Measurements from ENCODE around the gene GDF7. TPM values are rescaled to one million over a fixed set of nuclear protein-coding genes. Genes with fewer than 3 reads are reported as not detected.

The GDF7 gene
- total RNA-seq, 1 donor from 2014 or later, result not detected

DNA sequence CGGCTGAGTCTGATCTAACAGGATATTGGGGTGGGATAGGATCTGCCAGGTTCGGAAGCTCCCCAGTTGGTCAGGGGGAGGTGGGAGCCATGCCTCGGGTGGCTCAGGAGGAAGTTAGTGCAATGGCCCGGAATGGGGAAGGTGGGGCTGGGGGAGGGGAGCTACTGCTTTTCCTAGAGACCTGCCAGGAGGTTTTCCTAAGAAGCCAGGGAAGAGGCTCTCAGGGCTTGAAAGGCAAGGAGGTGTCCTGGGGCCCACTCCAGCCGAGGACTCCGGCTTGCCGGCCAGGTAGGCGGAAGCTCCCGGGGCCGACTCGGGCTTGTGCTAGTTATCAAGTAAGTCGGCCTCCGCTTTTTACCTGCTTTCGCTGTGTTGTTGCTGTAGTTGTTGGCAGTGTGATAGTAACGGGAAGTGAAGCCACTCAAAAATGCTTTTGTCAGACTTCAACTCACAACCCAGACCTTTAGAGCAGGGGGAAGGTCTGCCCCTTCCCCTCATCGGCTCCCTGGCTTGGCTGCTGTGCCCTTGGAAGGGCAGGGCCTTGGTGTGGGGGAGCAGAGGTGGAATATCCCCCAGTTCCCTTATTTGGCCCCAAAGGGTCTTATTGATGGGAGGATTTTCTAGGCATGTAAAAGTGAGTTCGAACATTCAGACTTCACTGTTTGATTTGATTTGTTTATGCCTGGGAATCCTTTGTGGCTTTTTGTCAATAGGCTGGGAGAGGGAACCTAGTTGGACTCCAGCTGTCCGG lies 5.4 kb downstream of the GDF7 start:
- intact Hi-C loops (cut with micrococcal nuclease), result no loop called here

DNA sequence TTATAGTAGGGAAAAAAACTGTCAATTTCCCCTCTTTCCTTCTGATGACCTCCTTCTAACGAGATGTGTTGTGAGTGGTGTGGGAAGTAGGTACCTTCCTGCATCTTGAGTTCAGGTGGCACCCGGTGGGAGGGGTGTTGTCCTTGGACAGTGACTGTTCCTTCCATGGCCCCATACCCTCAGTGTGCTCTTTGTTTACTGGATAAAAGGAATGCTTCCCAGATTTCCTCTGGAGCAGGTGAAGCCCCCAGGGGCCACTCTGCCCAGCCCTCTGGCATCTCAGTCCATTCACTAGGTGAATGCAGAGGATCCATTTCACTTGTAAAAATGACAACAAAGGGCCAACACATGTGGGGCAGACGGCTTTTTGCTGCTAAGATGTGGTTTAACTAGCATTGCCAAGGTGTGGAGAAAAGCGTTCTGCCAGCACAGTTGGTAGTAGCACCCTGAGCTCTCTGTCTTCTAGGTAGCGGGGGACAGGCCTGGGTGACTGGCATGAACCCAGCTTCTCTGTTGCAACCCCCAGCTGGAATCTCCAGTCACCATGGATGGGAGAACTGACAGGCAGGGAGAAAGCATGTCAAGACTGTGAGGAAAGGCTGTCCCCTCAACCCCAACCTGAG lies 6.9 kb downstream of the GDF7 start:
- intact Hi-C loops (cut with micrococcal nuclease), result no loop called here

DNA sequence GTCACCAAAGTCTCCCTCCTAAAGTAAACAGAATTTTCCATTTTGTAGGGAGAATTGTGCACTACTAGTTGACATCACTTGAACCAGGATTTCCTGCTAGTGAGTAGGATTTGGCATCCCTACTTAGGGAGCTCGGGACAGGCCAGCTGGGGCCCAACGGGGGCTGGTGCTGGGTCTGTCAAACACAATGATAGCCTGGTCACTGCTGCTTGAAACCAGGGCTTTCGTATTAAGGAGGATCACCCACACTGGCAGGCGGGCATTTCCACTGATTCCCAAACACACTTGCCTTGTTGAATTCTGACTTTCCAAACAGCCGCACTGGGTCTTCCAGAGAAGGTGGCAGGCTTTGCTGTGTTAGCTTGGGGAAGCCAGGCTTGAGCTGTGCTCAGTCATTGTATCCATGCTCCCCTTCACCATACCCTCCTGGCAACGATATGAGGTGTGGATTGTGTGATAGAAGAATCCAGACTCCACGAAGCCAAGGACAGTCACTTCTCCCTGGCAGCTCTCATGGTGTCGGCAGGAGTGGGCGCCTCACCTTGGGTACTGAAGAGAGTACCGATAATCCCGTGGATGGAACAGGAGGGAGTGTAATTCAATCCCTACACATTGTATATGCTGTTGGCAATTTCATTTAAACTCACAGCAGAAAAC lies 7.5 kb downstream of the GDF7 start:
- intact Hi-C loops (cut with micrococcal nuclease), result no loop called here

DNA sequence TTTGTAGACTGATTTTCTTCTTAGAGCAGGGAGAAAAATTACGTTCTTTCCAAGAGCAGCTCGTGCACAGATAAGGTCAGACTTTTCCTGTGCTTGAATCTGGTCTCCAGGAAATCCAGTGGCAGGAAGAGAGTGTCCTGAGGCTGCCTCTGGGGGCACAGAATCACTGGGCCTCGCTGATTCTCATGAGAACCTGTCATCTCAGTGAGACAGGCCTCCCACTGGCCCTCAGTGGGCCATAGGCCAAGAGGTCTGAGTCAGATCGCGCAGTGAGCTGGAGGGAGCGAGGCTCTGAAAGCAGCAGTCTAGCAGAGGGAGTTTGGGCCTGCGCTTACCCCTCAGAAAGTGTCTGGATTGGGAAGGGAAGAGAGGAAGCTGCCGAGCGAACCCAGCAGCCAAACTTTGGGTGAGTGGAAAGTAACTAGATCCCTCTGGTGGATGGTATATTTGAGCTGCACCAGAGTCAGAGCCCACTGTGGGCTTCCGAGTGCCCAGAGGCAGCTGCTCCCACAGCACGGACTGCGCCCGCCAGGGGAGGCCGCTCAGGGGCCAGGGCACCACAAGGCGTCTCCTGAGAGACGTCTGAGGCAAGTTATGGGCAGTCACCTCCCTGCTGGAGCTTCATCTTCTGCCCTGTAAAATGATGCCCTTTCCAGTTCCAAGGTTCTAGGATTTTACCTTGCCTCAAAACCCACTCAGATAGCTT lies 8.2 kb downstream of the GDF7 start:
- intact Hi-C loops (cut with micrococcal nuclease), result no loop called here

DNA sequence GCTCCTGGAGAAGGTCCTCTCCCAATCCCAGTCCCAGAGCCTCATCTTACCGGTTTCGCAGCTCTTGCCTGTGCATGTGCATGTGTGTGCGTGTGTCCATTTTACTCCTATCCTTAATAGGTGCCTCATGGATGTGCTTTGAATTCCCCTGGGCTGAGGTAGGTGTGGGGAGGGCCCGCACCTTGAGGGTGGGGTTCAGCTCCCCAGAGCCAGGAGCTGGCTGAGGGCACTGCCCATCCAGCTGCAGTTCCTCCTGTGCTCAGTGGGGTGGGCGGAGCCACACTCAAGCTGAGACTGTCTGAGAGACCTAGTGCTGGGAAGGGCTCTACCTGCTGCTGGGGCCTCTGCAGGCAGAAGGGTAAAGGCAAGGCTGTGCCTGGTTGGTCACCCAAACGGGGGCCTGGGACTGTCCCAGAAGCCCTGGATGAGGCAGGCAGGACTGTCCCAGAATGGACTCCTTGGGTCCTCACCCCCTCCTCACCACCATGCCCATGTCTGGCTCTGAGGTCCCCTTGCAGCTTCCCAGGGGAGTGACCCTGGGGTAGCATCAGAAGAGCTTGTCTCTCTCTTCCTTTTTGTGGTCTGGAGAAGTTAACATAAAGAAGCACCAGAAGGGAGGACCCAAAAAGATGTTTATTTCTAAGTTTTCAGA lies 8.9 kb downstream of the GDF7 start:
- intact Hi-C loops (cut with micrococcal nuclease), result no loop called here

DNA sequence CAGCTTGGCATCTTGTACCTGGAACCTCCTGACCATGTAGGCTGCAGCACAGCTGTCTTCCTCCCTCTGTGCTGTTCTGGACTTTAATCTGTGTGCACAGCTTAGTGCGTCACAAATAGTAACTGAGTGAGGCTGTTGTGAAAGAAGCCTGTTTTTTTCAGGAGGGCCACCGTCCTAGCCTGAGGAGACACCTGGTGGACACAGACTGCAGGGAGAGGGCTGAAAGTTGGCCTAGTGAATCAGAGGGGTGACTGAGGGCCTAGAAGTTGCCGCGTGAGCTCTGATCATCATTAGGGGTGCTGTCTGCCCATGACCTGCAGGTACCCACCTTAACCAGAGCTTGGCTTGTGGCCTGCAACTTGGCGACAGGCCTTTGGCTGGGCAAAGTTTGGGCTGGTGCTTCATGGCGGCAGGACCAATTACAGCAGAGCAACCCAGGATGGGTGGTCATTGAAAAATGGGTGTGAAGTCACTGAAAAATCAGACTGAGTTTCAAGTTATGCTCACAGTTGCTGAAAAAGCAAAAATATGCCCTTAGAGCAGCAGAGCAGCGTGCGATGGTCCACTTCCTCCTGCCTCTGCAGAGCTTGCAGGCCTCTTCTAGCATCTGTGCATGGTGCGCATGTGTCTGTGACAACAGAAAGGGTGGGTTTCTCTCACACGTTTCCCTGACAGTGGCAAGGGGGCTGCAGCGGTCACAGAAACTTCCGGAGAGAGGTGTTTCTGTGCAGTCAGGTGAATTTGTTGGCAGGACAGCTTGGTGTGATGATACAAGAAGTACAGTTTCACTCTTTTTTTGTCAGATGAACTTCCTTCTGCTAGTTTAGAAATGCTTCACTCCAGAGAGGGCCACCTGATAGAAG lies 9.6 kb downstream of the GDF7 start:
- intact Hi-C loops (cut with micrococcal nuclease), result no loop called here

DNA sequence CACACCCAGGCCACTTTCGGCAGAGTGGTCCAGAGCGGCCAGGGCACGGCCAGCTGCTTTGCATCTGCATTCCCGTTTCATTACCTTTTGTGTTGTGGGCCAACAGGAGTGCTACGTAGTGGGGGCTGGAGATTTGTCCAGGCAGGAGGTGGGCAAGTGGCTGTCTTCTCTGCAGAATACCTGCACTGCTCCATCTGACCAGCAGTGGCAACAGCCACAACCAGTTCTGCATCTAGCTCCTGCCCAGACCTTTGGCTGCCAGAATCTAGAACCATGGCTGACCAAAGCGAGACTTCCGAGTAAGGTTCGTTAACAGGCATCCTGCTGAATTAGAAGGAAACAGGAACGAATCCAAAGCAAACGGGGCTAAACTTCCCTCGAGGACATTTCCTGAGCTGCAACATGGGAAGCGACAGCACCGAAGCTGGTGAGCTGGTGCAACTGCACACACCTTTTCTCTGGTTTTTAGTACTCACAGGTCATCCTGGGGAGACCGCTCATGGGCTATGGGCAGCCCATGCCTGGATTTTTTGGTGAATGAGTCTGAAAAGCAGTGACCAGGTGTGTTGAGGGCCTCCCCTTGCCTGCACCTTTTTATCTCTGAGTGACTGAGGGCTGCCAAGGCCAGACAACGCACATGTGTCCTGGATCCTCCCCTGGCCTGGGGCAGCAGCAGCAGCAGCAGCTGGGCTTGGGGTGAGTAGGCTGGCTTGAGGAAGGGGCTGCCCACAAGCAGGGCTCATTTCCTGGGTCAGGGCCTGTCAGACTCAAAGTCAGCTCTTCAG lies 10.5 kb downstream of the GDF7 start:
- intact Hi-C loops (cut with micrococcal nuclease), result no loop called here

DNA sequence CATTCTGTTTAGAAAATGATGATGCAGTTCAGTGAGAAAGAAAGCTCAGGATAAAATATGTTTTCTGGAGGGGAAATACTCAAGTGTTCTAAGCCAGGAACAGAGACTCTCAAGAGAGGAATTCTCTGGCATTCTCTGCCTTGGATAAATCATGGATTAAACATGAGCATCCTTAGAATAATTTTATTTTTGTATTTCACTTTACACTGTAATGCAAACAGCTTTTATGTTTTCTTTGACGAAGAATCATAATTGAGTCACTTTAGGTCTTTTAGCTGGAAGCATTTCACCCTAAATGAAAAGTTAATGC lies 11.1 kb downstream of the GDF7 start:
- intact Hi-C loops (cut with micrococcal nuclease), result no loop called here

DNA sequence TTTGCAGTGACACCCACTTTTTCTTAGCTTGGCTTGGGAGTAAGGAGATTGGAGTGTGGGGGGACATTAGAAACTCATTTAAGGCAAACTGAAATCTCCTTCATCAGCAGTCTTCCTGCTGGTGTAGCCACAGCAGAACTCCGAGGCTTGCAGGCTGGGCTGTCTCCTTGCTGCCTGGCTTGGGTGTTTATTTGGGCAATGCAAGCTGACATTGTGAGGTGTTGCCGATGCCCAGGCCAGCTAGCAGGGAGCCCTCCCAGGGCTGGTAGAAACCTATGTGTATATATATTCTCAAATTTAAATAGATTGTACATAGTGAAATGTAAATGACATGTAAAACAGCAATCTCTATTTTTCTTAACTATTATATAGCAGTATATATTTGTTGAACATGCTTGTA lies 11.8 kb downstream of the GDF7 start:
- intact Hi-C loops (cut with micrococcal nuclease), result no loop called here

DNA sequence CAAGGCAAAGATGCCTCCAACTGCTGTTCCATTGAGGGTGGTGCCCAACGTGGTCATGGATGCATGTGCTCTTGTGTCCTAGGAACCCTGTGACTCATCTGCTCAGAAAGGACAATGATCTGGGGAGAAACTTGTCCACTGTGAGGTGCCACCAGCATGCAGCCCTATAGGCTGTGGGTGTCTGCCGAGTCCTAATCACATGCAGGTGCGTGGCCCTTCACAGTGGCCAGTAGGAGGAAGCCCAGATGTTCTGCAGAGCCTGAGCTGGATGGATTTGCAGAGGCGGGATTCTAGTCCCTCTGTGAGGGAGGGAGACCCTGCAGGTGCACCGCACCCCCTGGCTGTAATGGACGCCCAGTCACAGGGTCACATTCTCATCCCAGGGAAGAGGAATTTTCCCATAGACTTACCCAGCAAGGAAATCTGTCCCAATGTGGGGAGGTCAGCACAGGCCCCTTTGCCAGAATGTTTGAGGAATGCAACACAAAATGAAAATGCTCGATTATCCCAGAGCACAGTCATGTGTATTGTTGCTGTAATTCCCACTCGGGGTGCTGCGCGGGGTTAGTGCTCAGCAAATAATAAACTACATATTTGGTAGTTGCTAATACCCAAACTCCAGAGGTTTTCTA lies 13.9 kb downstream of the GDF7 start:
- intact Hi-C loops (cut with micrococcal nuclease), result loop anchor here (5.0 kb wide), 1 partner anchor 281 kb away; no protein-coding TSS in a partner anchor

DNA sequence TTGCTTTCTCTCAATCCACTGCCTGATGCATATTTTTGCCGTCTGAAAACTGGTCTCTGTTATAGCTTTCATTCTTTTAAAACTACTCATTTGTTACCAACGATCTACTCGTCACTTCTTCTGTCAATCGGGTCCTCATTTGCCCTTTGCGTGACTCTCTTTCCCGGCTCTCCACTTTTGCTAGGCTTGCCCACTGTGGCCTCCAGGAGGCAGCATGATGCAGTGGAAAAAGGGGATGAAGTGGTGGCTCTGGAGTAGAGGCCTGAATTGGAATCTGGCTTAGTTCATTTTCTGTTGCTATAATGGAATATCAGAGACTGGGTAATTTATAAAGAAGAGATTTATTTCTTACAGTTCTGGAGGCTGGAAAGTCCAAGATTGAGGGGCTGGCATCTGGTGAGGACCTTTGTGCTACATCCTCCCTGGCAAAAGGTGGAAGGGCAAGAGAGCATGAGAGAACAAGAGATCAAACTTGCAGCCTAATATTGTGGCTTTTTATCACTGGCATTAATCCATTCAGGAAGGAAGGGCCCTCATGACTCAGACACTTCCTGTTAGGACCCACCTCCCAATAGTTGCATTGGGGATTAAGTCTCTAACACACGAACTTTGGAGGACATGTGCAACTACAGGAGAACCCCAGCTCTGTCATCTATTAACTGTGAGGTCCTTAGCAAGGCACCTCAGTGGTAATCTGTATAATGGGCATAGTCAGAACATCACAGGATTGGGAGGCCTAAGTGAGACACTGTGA lies 15.4 kb downstream of the GDF7 start:
- intact Hi-C loops (cut with micrococcal nuclease), result loop anchor here (5.0 kb wide), 1 partner anchor 280 kb away; no protein-coding TSS in a partner anchor

DNA sequence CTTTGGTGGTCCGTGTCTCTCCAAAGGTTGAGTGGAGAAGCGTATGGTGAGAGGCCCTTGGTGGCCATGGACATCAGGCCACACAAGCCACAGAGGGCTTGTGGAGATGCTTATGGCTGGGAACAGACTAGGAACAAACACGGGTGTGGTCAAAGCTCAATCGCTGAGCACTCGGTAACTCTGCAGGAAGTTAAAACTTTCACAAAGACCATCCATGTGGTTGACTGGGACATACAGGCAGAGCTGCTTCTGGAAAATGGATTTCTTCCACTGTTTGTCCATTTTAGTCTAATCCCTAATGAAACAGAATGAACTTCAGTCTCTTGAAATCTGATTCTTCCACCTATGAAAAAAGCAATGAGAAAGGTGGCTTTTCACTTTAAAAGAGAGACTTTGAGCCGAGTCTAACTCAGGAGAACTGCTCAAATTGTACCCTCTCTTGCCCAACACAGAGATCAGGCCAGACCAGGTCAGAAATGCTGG lies 17.7 kb downstream of the GDF7 start:
- intact Hi-C loops (cut with micrococcal nuclease), result loop anchor here (5.0 kb wide), 1 partner anchor 278 kb away; no protein-coding TSS in a partner anchor

DNA sequence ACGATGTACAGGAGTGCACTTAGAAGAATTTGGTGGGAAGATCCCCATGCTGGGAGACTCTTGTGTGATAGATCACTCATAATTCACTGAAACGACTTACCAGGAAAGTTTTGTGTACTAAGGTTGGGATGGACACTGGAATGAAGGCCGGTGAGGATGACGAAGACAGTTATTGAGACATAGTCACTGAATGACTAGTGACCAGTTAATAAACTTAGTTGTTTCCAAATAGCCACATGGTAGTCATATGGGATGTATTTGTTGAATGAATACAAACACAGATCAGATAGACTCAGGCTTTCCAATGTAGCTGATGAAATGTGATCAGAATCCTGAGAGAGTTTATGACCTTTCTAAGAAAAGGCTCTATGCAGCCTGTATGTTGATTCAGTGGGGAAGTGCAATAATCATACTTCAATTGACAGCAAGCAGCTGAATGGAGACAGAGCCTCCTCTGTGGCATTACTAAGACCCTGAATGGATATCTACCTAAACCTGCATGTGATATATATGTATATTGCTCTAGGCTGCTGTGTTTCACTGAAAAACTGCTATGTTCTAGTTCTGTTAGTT lies 20.4 kb downstream of the GDF7 start:
- intact Hi-C loops (cut with micrococcal nuclease), result no loop called here

DNA sequence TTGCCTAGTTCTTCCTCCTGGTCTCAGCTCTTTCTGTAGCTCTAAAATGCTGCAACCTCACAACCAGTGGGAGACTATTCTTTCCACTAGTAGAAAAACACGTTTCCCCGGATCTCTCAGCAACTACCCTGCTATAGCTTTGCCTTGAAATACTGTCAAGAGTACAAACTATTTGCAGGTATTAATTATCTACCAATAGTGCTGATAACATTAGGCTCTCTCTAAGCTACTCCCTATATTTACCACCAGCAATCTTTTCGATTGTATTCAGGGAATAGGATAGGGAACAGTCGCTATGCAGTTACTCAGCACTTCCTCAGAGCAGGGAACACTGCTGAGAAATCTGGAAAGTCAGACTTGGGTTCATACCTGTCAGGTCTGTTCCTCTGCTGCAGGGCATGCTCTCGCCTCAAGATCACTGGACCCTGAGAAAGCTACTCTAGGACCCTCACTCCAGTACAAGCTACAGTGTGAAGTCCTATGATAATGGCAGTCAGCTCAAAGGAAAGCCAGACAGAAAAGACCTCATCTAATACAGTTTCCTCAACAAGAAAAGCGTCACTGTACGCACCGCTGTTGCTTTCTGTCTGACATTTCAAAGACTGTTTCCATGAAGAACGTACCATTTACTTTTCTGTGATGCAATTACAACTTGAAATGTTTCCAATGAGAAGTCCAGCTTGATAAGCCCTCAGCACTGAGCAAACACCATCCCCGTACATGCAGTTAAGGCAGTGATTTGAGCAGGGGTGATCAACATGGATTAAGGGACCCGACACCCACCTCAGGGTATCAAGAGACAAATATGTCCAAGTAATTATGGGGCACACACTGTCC lies 22.7 kb downstream of the GDF7 start:
- intact Hi-C loops (cut with micrococcal nuclease), result no loop called here

DNA sequence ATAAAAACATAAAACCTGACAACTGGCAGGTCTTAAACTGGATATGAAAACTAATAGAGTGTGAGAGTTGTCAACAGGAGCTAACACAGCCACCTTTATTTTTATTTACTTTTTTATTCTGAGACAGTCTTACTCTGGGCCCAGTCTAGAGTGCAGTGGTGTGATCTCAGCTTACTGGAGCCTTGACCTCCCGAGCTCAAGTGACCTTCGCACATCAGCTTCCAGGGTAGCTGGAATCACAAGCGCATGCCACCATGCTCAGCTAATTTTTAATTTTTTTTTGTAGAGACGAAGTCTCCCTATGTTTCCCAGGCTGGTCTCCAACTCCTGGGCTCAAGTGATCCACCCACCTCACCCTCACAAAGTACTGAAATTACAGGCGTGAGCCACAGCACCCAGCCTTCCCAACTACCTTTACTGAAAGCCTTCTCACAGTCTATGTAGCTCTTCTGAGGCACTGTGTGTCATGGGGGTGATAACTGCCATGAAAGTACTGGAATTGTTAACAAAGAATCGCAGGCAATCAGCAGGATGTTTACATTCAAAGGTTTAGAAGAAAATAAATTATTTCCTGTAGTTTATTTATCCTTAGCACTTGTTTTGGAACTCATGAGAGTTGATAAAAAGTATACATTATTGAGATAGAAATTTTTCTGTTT lies 24.3 kb downstream of the GDF7 start:
- intact Hi-C loops (cut with micrococcal nuclease), result no loop called here

DNA sequence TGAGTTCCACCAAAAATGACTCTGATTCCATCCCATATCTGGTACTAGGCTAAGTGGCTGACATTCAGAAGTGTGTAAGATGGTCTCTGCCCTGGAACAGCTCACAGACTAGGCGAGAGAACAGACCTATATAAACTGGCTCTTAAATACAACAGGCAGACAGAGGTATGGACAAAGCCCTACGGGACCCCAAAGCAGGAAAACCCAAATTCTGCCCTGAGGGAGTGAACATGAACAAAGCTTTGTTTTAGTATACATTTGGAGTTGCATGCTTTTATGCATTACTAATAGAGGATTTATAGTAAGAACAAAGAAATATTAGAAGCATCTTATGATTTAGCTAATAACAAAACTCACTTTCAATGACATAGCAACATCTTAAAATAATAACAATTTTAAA lies 25.1 kb downstream of the GDF7 start:
- intact Hi-C loops (cut with micrococcal nuclease), result no loop called here

DNA sequence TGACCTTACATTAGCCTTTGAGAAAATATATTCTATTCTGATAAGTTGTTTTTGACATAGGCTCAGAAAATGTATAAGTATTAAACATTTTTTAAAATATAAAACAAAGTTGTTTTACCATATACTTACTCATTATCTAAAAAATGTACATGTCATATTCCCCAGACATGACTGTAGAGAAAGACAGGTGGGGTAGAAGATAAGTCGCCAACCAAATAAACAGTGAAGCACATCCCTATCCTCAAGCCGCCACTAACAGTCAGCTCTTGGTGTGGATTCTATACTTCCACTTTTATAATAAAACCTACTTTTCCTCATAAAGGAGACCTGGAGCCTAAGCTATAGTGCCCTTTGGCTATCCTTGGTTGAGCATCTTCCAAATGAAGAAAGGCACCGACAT lies 26.4 kb downstream of the GDF7 start:
- intact Hi-C loops (cut with micrococcal nuclease), result no loop called here
